Measurements from ENCODE around the gene ZNF365. TPM values are rescaled to one million over a fixed set of nuclear protein-coding genes. Genes with fewer than 3 reads are reported as not detected.
"Not testable (repeated sequence)": the region's sequence is repeated elsewhere in the genome, so short reads cannot be mapped to it uniquely, and the experiment has no call there.

ZNF365 gene
- total RNA-seq, 1 donor from 2014 or later: 0.18 TPM

DNA sequence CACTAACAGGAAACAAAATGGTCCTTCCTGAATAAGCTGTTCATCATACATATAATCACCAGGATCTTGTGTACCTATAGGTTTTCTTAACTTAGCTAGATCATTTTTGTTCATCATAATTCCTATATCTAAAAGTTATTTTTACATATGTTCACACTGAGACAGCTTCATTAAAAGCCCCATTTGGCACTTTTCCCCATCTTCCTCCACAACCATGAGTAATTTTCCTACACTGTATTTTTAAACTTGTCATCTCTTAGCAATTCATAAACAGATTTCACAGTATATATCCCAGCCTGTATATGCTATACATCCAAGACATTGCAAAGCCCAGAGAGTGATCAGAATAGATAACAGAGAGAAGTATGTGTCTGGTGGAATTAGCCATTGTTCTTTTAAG is 28.3 kb downstream of the ZNF365 start:
- intact Hi-C loops (cut with DNase I): no loop called here
- ATAC-seq: no peak

DNA sequence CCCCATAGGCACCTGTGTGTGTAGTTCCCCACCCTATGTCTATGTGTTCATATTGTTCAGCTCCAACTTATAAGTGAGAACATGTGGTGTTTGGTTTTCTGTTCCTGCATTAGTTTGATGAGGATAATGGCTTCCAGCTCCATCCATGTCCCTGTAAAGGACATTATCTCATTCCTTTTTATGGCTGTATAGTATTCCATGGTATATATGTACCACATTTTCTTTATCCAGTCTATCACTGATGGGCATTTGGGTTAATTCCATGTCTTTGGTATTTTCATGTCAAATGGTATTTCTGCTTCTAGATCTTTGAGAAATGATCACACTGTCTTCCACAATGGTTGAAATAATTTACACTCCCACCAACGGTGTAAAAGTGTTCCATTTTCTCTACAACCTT is 36.4 kb downstream of the ZNF365 start:
- ATAC-seq; intact Hi-C loops (cut with DNase I); DNase-seq (ENCODE audit: low spot score): not testable (repeated sequence)

More for the DNA sequence above, 28.3 kb downstream of the ZNF365 start:
- DNase-seq (ENCODE audit: low spot score): no peak

DNA sequence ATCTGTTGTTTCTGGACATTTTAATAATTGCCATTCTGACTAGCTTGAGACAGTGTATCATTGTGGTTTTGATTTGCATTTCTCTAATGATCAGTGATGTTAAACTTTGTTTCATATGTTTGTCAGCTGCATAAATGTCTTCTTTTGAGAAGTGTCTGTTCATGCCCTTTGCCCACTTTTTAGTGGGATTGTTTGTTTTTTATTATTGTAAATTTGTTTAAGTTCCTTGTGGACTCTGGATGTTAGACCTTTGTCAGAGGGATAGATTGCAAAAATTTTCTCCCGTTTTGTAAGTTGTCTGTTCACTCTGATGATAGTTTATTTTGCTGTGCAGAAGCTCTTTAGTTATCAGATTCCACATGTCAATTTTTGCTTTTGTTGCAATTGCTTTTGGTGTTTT is 36.8 kb downstream of the ZNF365 start:
- DNase-seq (ENCODE audit: low spot score); ATAC-seq; intact Hi-C loops (cut with DNase I): not testable (repeated sequence)

DNA sequence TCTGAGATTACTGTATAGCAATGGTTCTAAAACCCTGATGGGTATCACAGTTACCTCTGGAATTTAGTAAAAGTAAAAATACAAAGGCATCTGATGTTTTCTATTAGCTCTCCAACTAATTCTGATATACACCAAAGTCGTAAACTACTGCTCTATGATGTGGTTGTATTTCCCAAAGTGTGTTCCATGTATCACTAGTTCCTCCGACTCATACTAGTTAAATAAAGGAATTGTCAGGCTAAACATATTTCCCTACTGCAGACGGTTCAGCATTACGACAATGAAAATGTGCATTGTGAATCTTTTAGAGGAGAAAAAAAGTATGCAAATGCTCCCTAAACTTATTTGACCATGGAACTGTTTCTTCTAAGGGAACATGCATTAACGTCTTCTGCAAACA is 38.9 kb downstream of the ZNF365 start:
- DNase-seq (ENCODE audit: low spot score) (no peak), ATAC-seq (no peak)
- intact Hi-C loops (cut with DNase I): no loop called here

DNA sequence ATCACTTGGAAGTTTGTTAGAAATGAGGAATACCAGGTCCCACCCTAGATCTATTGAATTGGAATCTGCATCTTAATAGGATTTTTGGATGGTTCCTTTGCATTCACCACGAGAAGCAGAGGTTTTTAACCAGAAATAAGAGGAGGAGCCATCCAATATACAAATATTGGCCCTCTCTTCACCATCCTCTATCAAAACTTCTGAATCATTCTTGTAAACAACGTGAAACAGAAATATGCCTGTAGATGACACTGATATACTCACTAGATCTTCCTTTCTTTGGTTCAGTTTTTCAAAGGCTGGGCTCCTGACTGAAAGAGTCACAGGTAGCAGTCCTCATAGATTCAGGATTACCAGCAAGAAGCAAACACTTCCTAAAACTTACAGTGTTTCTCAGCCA is 39.5 kb downstream of the ZNF365 start:
- no peak for ATAC-seq
- no peak for DNase-seq (ENCODE audit: low spot score)
- intact Hi-C loops (cut with DNase I): no loop called here

DNA sequence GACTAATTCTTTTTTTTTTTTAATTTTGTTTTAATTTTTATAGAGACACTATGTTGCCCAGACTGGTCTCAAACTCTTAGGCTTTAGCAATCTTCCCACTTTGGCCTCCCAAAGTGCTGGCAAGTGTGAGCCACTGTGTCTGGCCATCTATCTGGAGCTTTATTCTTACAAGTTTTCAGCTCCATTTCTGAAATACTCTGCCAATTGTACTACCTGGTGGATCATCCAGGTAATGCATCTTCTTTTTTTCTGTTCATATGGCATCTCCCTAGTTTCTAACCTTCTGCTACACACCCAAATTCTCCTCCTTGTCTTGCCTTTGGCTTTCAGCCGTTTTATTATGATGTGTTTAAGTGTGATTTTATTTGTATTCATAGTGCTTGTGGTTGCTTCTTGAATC is 40.2 kb downstream of the ZNF365 start:
- intact Hi-C loops (cut with DNase I): no loop called here
- DNase-seq (ENCODE audit: low spot score): no peak
- ATAC-seq: no peak

DNA sequence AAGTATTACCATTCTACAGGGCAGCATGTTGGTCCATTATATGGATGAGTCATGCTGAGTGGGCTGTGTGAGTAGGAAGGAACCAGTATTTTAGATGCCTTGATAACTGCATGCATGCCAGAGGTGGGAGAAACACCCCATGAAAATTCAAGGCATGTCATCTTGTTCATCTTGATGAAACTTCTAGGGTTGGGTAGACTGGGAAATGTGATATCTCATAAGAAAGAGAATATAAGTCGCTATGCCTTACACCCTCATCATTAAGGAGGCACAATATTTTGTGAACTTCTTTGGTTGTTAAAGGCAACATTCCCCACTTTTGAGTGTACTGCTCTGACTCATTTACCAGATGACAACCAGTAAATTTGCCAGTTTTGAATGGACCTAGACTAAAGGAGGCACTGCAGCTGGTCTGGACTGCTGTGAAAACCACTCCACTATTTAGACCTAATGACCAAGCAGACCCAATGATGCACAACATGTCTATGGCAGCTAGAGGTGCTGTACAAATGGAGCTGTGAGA is 48.0 kb downstream of the ZNF365 start:
- intact Hi-C loops (cut with DNase I): no loop called here
- DNase-seq (ENCODE audit: low spot score) (no peak), ATAC-seq (no peak)

DNA sequence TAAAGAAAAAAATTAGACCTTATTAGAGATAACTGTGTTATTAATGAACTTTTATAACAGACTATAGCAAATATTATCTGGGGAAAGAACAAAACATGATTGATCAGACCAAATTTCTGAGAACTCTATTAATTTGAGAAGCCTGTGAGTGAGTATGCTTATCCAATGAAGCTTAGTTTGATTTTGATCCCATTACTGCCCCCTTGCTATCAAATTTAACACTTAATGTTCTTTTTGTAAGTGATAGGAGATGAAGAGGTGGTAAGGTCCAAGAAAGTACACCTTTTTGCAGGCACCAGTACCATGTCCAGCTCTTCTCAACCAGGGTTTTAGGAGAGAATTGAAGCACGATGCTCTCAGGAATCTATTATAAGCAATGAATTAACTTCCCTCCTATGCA is 49.9 kb downstream of the ZNF365 start:
- intact Hi-C loops (cut with DNase I): no loop called here
- DNase-seq (ENCODE audit: low spot score): no peak
- ATAC-seq: no peak

DNA sequence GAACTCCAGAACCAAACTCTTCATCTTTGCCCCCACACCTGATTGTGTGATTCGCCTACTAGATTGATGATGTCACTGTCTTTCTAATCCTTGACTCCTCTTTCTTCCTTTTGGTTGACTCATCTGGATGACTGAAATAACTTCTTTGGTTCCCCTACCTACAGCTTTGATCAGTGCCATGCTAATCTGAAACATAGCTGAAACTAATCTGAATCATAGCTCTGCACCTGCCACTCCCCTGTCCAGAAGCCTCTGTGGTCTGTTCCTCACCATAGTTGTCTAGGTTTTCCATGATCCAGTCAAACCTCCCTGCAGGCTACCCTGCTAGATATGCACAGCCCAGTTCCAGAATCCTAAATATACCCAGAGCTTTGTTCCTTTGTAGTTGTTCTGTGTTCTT is 51.9 kb downstream of the ZNF365 start:
- intact Hi-C loops (cut with DNase I): no loop called here
- ATAC-seq (no peak), DNase-seq (ENCODE audit: low spot score) (no peak)

DNA sequence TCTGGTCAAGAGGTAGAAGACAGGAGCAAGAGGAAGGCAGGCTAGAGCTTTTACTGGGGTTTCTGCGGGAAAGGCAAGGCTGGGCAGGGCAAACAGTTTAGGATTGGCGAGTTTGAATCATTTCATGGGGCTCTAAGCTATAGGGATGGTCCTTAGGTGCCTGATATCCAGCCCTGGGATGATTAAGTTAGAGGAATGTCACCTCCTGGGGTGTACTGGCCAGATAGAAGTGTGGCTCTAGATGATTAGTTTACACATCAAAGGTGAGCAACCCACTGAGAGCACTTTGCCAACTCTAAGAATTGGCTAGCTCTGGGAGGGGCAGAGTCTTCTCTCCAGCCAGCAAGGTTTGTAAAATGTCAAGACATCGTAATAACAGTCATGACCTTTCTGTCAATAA is 52.4 kb downstream of the ZNF365 start:
- intact Hi-C loops (cut with DNase I): no loop called here
- ATAC-seq: no peak

DNA sequence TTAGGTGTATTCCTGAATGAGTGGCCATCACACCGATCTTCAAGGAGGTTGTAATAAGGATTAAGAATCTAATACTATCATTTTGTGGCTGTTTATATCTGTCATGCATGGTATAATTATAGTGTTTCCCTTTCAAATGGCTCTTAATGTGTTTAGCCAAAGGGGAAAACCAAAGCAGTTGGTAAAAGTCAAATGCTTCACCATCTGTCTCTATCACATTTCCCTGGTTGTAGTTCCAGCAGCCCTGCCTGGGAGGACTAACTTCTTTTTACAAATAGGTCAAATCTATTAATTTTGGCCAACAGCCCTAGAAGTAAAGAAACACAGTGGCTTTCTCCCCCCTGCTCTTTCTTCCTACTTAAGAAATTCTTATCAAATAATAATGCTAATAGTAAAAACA is 56.7 kb downstream of the ZNF365 start:
- ATAC-seq (no peak), DNase-seq (ENCODE audit: low spot score) (no peak)
- intact Hi-C loops (cut with DNase I): no loop called here

More for the DNA sequence above, 52.4 kb downstream of the ZNF365 start:
- DNase-seq (ENCODE audit: low spot score): no peak

DNA sequence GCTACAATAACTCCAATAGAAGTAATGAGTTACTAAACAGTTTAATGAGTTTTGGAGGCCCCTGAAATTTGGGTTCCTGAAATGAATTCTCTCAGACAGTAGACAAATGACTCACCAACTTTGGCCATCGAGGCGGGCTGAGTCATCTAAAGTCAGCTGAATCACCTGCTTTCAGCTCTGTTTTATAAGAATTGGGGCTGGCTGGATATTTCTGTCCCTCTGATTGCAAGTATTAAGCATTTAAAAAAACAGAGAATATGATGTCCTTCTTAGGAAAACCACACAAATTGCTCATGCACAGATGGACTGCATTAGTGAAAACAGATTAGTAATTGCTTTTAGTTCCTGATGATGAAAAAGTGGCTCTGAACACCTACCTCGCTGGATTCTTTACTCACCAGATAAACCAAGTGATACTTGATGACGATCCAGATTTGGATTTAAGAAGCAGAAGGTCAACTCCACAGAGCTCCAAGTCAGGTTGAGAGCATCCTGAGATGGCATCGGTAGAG is 59.1 kb downstream of the ZNF365 start:
- peak; percentile 87 for ATAC-seq

DNA sequence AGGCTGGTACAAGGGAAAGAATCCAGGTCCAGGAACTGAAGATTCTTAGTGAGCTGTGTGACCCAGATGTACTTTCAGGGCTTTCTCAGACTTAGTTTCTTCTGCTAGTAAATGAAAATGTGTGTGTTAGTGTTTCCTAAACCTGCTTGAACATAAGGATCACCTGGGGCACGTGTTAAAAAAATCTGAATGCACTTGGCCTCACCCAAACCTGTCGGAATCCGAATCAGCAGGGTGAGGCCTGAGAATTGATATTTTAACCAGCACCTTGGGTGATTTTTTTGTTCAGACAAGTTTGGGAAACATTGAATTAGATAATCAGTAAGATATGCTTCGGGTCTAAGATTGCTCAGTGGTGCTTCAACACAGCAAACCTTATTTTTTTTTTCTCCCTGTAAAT is 59.7 kb downstream of the ZNF365 start:
- no peak for ATAC-seq
- intact Hi-C loops (cut with DNase I): no loop called here
- DNase-seq (ENCODE audit: low spot score): no peak

More for the DNA sequence above, 59.1 kb downstream of the ZNF365 start:
- DNase-seq (ENCODE audit: low spot score): peak; percentile 69
- intact Hi-C loops (cut with DNase I): no loop called here

DNA sequence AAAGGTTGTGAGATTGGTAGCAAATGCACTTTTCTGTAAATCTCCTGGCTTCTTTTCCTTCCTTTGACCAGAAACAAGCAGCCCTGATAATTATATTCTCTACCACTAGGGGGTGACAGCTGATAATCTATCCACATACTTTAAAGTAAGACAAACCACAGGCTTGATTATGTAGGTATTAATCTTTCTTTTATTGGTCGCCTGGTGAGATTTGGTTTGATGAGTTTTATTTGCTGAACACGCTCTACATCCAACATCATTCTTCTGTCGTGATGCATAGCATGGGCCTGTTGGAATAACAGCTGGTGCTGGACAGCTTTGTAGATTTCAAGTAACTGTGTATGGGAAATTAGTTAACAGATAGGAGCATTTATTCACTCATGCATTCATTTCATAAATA is 63.5 kb downstream of the ZNF365 start:
- peak; percentile 65 for ATAC-seq
- DNase-seq (ENCODE audit: low spot score): no peak
- intact Hi-C loops (cut with DNase I): no loop called here

DNA sequence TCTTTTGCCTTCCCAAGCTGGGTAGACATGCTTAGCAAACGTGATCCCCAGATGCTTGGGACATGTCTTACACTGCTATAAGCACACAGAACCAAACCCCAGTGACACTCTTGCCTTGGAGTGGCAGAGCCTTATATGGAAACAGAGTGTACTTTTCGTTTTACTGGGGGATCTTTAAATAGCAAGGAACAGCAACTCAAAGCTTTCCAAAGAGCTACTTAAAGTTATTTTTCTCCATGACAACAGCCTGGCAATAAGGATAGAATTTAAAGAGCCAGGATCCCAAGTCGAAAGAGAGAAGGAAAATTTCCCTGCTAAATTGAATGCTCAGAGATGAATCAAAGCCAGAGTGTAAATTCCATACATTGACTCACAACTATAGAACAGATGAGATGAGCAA is 67.8 kb downstream of the ZNF365 start:
- no peak for ATAC-seq
- DNase-seq (ENCODE audit: low spot score): no peak
- intact Hi-C loops (cut with DNase I): no loop called here

DNA sequence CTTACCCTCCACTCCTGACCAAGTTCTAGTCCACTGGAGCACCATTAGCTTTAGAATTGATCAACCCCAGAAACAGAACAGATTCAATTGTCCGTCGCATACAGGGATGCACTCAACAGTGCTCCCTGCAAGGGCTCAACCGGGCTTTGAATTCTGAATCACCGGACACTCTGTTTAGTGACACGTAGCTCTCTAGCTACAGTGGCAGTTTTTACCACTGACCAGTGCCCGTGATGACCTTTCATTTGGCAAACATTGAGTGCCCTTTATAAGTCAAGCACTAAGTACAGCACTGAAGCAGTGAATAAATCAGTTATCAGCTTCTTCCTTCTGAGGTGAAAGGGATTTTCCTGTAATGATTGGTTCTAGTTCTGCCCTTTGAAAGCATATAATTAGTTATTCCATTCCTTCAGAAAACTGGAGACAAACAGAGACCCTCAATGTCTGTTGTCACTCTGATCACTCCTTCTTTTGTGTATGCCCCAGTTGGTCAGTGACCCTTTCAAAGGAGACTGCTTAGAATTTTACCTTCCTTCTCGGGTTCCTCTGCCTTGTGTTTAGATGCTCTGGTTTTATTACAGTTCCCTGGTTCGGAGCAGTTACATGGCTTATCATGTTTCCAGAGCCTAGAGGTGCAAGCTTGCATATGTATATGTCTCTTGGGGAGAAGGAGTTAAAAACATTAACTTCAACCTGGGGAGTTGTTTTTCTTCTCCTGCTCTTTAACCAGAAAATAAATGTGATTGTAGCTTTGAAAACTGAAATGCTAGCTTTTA is 68.9 kb downstream of the ZNF365 start:
- no peak for ATAC-seq
- intact Hi-C loops (cut with DNase I): no loop called here
- no peak for DNase-seq (ENCODE audit: low spot score)

DNA sequence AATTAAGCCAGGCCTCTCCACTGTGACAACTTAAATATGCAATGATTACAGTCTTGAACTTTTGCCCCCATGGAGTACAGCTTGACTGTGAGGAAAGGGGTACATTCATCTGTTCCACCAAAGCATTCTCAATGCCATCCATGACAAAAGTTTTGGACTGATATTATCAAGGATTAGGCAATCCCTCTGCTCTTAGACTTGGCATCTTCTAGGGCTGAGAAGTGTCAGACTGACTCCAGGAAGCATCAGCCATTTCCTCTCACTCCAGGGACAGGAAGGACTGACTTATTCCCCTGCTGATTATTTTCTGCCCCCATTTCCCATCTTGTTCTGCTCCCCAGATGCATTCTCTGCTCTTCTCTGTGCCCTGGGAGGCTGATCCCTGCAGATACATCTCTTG is 69.7 kb downstream of the ZNF365 start:
- ATAC-seq (peak; percentile 46), DNase-seq (ENCODE audit: low spot score) (no peak)
- intact Hi-C loops (cut with DNase I): no loop called here

DNA sequence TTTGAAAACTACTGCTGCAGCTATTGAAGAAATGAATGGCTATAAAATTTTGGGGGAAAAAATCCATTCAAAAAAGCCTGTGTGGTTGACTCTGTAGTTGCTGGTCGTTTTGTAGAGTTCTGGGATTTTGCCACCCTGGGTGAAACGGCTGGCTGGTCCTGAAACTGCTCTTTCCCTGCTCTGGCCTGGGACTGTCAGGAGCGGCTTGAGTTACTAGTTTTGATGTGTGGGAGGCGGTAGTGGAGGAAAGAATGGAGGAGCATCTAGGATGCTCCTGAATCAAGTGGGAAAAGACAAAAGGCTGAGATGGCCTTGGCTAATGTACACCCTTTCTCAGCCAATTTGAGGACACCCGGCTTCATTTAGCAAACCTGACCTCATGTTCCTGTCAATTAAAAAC is 72.5 kb downstream of the ZNF365 start:
- ATAC-seq: no peak
- intact Hi-C loops (cut with DNase I): no loop called here
- DNase-seq (ENCODE audit: low spot score): no peak

DNA sequence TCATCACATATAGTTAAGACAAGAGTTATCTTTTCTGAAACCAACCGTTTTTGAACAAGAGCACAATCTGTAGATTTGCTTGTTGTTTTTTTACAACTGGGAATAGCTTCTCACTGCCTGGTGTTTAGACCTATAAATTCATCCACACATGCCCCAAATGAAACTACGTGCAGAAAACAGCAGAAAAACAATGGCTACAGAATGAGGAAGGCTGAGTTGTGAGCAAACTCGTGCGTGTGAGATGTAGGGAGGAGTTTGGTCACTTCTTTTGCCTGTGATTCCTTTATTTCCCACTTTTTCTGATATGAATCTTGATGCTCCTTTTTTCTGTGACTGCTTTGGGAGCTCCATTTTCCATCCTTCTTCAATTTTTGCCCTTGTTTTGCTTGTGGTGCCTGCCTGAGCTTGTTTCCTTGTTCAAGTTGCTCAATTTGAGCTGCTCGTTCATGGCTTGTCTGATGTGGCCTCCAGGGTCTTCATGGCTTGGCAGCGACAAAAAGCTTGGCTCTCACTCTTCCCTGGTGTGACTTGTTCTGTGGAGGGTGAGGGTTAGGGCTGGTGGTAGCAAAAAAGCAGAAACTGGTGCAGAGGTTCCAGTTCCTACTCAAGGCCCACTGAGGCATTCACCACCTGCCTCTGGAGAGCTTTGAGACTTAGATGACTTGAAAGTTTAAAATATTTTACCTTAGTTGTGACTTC is 76.9 kb downstream of the ZNF365 start:
- ATAC-seq (no peak), DNase-seq (ENCODE audit: low spot score) (no peak)
- intact Hi-C loops (cut with DNase I): no loop called here

DNA sequence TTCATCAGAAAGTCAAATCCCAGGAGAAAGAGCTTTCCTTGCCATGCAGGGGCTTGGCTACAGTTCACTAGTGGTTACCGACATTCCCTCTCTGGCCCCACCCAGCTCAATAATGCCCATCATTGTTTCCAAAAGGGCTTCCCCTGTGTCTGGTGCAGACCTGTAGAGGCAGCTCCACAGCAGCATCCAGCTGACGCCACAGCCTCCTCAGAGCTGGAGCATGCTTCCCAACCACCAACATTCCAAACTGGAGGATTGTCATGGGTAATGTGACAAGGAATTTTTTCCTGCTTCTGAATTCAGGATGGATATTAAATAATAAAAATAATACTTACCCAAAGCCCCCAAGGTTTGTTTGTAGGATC is 77.4 kb downstream of the ZNF365 start:
- intact Hi-C loops (cut with DNase I): no loop called here

More for the DNA sequence above, 77.4 kb downstream of the ZNF365 start:
- DNase-seq (ENCODE audit: low spot score): no peak
- no peak for ATAC-seq
